Epithelial cell of proximal tubule (primary cell): ENCODE results near the gene SAFB. TPM values are rescaled to one million over a fixed set of nuclear protein-coding genes. Genes with fewer than 3 reads are reported as not detected.

Experiments used
- DNase-seq: peaks from one replicate; pipeline ENCODE4 v3.0.0-alpha.2; 2011; ENCODE audit warnings: low read depth
- H3K4me3 ChIP-seq: 2 replicates; pipeline ENCODE4 v1.5.1; 2011; ENCODE audit warnings: low read depth, mild to moderate bottlenecking, low read length
- total RNA-seq: library from RNA; depleted of rRNA; stranded (reverse); fragments of >200 nt; gene quantifications from 2 replicates; pipeline ENCODE4 v1.2.3, GENCODE V29; 2015
- TF ChIP-seq, protein P1 (sequence below): conservative IDR thresholded peaks from 2 replicates; pipeline ENCODE4 v1.5.1; 2012; ENCODE audit warnings: low read depth, mild to moderate bottlenecking, low read length

Gene SAFB
- 58.6 and 65.6 TPM in 2 replicates for total RNA-seq

DNA sequence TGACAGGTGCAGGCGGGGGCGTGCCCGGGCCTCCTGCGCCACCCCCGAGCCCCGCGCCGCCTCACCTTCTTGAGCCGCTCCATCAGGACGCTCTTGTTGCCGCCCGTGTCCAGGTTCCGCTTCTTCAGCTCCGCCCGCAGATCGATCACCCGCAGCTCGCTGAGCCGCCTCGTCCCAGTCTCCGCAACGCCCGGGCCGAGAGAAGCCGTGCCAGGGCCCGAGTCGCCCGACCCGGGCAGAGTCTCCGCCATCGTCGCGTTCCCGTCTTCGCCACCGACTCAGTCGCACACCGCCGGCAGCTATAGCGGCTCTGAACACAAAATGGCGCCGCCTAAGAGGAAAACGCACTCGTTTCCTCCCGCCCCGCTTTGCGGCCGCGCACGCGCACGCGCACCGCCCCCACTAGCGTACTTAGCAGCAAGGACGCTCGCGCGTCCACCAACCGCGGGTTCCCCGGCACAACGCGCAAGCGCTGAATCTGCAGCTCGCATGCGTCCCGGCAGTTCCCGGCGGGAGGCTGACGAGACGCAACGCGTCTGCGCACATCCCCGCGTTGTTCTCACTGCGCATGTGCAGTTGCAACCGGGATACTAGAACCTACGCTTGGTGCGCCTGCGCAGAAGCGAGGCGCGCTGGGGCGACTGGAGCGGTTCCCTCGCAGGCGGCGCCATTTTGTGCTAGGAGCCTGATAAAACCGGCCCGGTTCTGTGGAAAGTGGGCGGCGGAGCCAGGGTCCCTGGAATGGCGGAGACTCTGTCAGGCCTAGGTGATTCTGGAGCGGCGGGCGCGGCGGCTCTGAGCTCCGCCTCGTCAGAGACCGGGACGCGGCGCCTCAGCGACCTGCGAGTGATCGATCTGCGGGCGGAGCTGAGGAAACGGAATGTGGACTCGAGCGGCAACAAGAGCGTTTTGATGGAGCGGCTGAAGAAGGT, at the start of gene SAFB, which contains the start of gene SAFB2:
TSS of gene SAFB (plus strand) at position 619 of the 932 bp plus-strand sequence. CDS start at position 742, 123 bp downstream.
TSS of gene SAFB2 (minus strand) at position 312 of the 932 bp plus-strand sequence. CDS start at position 251, 61 bp downstream.
- peak within 1 kb of the TSS; percentile 97 for H3K4me3 ChIP-seq
- DNase-seq, result peak; percentile 83
- TF ChIP-seq, protein P1, sequence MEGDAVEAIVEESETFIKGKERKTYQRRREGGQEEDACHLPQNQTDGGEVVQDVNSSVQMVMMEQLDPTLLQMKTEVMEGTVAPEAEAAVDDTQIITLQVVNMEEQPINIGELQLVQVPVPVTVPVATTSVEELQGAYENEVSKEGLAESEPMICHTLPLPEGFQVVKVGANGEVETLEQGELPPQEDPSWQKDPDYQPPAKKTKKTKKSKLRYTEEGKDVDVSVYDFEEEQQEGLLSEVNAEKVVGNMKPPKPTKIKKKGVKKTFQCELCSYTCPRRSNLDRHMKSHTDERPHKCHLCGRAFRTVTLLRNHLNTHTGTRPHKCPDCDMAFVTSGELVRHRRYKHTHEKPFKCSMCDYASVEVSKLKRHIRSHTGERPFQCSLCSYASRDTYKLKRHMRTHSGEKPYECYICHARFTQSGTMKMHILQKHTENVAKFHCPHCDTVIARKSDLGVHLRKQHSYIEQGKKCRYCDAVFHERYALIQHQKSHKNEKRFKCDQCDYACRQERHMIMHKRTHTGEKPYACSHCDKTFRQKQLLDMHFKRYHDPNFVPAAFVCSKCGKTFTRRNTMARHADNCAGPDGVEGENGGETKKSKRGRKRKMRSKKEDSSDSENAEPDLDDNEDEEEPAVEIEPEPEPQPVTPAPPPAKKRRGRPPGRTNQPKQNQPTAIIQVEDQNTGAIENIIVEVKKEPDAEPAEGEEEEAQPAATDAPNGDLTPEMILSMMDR, result no peak

DNA sequence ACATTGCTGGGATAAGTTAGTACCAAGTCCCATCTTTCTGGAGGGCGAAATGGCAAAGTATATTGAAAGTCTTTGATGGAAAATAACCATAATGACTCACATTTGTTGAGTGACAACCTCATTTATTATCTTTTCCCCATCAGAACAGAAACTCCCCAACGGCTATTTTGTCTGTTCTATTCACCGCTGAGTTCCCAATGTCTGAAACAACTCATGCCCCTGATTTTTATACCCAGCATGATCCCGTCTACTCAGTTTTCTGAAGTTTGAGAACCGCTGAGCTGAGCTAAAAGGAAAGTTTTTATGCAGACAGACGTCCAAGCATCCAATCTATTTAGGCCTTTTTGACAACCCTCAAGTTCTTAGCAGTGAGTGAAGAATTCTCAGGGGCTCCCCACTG, 47.3 kb upstream of the SAFB start:
- TF ChIP-seq, protein P1, result no peak
- no peak for DNase-seq
- no peak overlapping the region for H3K4me3 ChIP-seq

DNA sequence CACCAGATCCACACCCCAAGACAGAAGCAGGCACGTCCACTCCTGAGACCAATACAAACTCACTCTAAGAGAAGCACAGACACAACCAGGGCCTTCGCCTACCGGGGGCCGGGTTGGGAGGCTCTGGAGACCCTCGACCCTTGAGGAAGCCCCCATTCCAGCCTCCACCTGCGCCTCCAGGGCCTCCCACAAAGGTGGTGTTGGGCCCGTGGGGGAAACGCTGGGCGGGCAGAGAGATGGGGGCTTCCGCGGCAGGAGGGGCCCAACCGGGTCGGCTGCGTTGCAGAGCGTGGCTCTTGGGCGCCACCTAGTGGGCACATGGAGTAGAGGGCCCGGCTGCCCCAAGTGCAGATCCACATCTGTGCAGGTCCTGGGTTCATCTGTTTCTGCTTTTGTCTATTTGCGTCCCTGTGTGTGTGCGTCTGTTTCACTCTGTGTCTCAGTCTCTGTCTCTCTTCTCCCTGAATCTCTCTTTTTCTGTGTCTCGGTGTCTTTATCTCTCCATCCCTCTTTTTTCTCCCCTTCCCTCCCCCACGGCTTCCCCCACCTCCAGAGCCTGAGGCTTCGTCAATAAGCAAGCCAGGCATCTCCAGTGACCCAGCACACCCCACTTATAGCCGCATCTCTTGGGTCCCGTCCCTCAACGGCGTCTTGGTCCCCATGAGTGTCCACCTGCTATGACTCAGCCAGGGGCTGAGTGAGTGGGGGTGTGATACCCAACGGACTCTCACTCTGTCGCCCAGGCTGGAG, 44.6 kb upstream of the SAFB start:
- DNase-seq, result no peak
- TF ChIP-seq, protein P1, result peak; percentile 89
- no peak overlapping the region for H3K4me3 ChIP-seq

DNA sequence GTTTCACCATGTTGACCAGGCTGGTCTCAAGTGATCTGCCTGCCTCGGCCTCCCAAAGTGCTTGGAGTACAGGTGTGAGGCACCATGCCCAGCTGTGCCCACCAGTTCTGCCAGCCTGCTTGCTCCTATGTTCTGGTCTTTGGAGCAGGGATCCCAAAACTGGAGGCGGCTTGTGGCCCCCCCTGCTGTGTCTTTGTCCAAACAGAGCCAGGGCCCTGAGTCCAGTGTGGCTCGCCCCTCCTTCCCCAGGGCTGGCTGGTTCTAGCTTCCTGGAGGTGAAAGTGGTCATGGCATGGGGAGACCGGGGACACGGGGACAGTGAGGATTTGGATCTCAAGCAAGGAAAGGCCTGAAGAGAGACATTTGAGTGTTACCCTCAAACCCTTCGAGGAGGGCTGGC, 43.6 kb upstream of the SAFB start:
- TF ChIP-seq, protein P1, result no peak
- no peak overlapping the region for H3K4me3 ChIP-seq
- DNase-seq, result no peak

DNA sequence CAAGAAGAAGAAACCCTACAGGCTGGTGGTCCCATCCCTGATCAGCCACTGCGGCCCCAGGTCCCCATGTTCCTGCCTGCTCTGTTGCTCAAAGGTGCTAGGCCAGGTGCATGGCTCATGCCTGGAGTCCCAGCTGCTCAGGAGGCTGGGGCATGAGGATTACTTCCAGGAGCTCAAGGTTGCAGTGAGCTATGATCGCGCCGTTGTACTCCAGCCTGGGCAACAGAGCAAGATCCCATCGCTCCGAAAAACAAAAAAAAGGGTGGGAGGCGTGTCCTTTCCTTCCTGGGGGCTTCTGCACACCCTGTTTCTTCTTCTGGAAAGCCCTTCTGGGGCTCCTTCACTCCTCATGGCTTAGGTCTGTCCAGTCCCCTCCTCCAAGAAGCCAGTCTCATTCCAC, 43.2 kb upstream of the SAFB start:
- H3K4me3 ChIP-seq, result no peak overlapping the region
- DNase-seq, result no peak
- TF ChIP-seq, protein P1, result no peak

DNA sequence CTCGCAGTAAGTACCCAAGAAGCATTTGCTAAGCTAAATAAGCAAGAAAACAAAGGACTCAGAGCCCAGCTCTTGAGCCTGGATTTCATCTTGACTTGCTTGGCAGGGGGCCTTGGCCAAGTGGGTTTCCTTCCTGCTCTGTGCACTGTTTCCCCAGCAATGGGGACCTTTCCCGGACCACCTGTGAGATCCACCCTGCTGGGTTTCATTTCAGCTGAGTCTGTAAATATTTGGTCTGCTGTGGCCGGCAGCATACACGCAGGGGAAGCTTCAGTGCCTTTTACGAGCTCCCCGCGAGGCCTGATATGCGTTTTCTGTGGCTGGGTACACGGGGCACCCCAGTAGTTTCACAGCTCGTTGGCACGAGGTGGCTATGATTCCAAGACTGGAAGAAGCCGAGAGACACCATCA, 42.7 kb upstream of the SAFB start:
- DNase-seq, result no peak
- TF ChIP-seq, protein P1, result no peak
- no peak overlapping the region for H3K4me3 ChIP-seq
